ENCODE measurements around the gene TRPM1.

GRCh38 chr15:31135523-31135922 lies 34.0 kb upstream of the TRPM1 start:
- no peak for TF ChIP-seq CTCF (IDR thresholded peaks at IDR 0.05)
- no peak for TF ChIP-seq ZFX (IDR thresholded peaks at IDR 0.05; ENCODE audit: borderline replicate concordance)
